Nephron progenitor cell (in vitro differentiated cells): ENCODE measurements around the gene CLDN20.

Experiments used
- DNase-seq: peaks from one replicate; pipeline ENCODE4 v3.0.0; 2021
- H3K27ac Mint-ChIP-seq: 2 replicates; pipeline ENCODE4 v1.8.0; 2021; ENCODE audit warnings: mild to moderate bottlenecking, moderate library complexity, mixed read lengths
- H3K27me3 Mint-ChIP-seq: 2 replicates; pipeline ENCODE4 v1.8.0; 2021; ENCODE audit warnings: mild to moderate bottlenecking, low read depth, mixed read lengths; ENCODE audit not compliant: poor library complexity
- H3K36me3 Mint-ChIP-seq: 2 replicates; pipeline ENCODE4 v1.8.0; 2021; ENCODE audit warnings: low read depth, mixed read lengths
- H3K4me1 Mint-ChIP-seq: 2 replicates; pipeline ENCODE4 v1.8.0; 2021; ENCODE audit warnings: mixed read lengths
- H3K4me3 Mint-ChIP-seq: 2 replicates; pipeline ENCODE4 v1.8.0; 2021; ENCODE audit warnings: mild to moderate bottlenecking, moderate library complexity, mixed read lengths
- H3K9me3 Mint-ChIP-seq: 2 replicates; pipeline ENCODE4 v1.8.0; 2021; ENCODE audit warnings: mild to moderate bottlenecking, moderate library complexity, mixed read lengths
- TF ChIP-seq, protein P1 (sequence below): fragments of 200-600 bp; sonication (generic); IDR thresholded peaks from 2 replicates; pipeline ENCODE4 v1.5.0; 2021; ENCODE audit warnings: antibody characterized with exemption

CLDN20 gene

DNA sequence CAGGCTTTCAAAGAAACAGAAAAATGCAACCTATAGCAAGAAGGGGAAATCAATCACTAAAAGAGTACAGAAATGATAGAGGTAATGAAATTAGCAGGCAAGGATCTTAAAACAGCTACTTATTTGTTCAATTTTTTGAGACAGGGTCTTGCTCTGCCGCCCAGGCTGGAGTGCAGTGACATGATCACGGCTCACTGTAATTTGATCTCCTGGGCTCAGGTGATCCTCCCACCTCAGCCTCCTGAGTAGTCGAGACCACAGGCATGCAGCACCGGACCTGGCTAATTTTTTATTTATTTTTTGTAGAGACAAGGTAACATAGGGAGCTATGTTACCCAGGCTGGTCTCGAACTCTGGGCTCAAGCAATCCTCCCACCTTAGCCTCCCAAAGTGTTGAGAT, 28.9 kb downstream of the CLDN20 start:
- Mint-ChIP-seq H3K27me3 (peaks cover 3% of the 10 kb centered on the region), H3K4me3 (no peak overlapping the region), H3K36me3 (peaks cover 78% of the 10 kb centered on the region), H3K27ac (no peak overlapping the region), H3K9me3 (no peaks in the 10 kb centered on the region), H3K4me1 (peaks cover 6% of the 10 kb centered on the region)
- DNase-seq, result no peak
- TF ChIP-seq, protein P1, sequence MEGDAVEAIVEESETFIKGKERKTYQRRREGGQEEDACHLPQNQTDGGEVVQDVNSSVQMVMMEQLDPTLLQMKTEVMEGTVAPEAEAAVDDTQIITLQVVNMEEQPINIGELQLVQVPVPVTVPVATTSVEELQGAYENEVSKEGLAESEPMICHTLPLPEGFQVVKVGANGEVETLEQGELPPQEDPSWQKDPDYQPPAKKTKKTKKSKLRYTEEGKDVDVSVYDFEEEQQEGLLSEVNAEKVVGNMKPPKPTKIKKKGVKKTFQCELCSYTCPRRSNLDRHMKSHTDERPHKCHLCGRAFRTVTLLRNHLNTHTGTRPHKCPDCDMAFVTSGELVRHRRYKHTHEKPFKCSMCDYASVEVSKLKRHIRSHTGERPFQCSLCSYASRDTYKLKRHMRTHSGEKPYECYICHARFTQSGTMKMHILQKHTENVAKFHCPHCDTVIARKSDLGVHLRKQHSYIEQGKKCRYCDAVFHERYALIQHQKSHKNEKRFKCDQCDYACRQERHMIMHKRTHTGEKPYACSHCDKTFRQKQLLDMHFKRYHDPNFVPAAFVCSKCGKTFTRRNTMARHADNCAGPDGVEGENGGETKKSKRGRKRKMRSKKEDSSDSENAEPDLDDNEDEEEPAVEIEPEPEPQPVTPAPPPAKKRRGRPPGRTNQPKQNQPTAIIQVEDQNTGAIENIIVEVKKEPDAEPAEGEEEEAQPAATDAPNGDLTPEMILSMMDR, result no peak

DNA sequence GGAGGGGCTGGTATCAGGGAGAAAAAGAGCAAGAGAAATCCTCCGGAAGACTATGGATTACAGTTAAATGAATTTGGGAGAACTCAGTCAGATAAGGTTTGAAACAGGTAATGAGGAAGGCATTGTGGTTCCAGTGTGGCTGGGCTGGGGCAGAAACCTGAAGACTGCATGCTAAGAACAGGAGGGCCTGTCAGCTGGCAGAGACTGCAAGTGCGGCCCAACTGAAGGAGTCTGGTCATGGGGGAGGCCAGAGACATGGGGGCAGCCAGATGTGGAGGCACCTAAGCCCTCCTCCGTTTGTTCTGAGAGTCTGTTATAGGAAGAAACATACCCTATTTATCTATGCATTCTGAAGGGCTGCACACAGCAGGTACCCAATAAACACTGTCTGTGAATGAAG, 33.9 kb downstream of the CLDN20 start:
- no peak overlapping the region for H3K4me3 Mint-ChIP-seq
- DNase-seq, result no peak
- H3K27ac Mint-ChIP-seq, result peak overlapping the region; percentile 8
- no peaks in the 10 kb centered on the region for H3K27me3 Mint-ChIP-seq
- TF ChIP-seq, protein P1, result no peak
- no peaks in the 10 kb centered on the region for H3K4me1 Mint-ChIP-seq
- peaks cover 67% of the 10 kb centered on the region for H3K36me3 Mint-ChIP-seq
- H3K9me3 Mint-ChIP-seq, result no peaks in the 10 kb centered on the region

DNA sequence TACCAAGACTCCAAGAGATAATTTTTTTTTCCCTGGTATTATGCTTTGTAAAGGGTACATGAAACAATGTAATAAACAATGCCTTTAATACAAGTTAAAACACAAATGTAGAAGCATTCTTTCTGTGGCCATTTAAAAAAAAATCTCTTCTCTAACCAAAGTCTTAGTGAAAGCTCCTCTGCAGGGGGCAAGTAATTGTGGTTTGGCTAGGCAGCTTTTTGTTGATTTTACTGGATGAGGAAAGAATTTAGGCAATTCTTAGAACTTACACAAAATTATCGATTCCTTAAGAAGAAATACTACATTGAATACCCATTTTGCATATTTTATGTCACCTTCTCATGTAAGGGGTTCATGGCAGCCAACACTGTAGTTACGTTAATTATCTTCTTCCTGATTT, 38.1 kb downstream of the CLDN20 start:
- Mint-ChIP-seq H3K36me3 (peaks cover 61% of the 10 kb centered on the region), H3K4me3 (no peak overlapping the region), H3K27me3 (no peaks in the 10 kb centered on the region), H3K9me3 (no peaks in the 10 kb centered on the region), H3K4me1 (no peaks in the 10 kb centered on the region), H3K27ac (no peak overlapping the region)
- no peak for DNase-seq
- TF ChIP-seq, protein P1, result no peak

DNA sequence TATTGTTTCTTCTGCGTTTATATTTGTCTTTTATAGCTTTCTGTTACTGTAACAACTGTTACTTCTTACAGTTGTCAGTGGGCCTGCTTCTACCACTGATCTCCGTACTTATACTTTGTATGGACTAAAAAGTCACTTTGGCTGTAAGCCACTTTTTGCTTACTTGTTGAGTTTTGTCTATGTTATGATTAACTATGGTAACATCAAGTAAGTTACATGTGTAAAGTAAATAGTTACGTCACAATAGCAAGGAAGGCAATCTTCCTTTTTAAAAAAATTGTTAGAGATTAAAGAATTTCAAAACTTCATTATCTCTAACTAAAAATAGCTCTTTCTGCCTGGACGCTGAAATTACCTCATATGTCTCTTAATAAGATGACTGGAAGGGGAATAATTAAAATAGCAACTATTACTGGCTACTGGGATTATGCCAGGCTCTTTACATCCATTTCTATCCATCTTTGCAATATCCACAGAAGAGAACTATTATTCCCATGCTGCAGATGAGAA, 39.6 kb downstream of the CLDN20 start:
- H3K27me3 Mint-ChIP-seq, result no peaks in the 10 kb centered on the region
- no peak for DNase-seq
- H3K27ac Mint-ChIP-seq, result no peak overlapping the region
- H3K36me3 Mint-ChIP-seq, result peaks cover 67% of the 10 kb centered on the region
- H3K9me3 Mint-ChIP-seq, result no peaks in the 10 kb centered on the region
- H3K4me1 Mint-ChIP-seq, result peaks cover 5% of the 10 kb centered on the region
- H3K4me3 Mint-ChIP-seq, result no peak overlapping the region
- TF ChIP-seq, protein P1, result no peak

DNA sequence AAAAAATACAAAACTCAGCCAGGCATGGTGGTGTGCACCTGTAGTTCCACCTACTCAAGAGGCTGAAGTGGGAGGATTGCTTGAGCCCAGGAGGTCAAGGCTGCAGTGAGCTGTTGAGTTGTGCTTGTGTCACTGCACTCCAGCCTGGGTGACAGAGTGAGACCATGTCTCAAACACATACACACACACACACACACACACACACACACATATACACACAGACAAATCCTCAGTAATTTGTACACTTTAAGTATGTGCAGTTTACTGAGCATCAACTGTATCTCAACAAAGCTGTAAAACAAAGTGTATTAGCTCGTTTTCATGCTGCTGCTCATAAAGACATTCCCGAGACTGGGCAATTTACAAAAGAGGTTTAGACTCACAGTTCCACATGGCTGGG, 43.1 kb downstream of the CLDN20 start:
- TF ChIP-seq, protein P1, result no peak

DNA sequence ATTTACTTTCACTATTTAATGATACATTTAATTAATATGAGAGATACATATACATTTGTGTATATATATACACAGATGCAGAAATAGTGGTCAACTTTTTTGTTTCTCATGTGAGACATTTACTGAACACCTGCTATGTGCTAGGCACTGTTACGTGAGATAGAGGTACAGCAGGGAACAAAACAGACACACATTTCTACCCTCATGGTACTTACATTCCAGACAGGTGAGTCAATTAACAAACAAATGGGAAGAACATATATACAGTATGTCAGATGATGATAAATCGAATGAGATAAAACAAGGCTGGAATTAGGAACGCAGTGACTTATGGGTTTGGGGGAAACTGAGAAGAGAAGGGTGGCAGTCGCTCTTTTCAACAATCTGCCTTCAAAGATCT, 45.3 kb downstream of the CLDN20 start:
- H3K9me3 Mint-ChIP-seq, result no peaks in the 10 kb centered on the region
- no peaks in the 10 kb centered on the region for H3K27me3 Mint-ChIP-seq
- H3K27ac Mint-ChIP-seq, result no peak overlapping the region
- H3K4me3 Mint-ChIP-seq, result no peak overlapping the region
- DNase-seq, result no peak
- peaks cover 27% of the 10 kb centered on the region for H3K4me1 Mint-ChIP-seq
- peaks cover 67% of the 10 kb centered on the region for H3K36me3 Mint-ChIP-seq
- TF ChIP-seq, protein P1, result no peak

More for the DNA sequence above, 43.1 kb downstream of the CLDN20 start:
- H3K9me3 Mint-ChIP-seq, result no peaks in the 10 kb centered on the region
- no peaks in the 10 kb centered on the region for H3K27me3 Mint-ChIP-seq
- H3K27ac Mint-ChIP-seq, result peak overlapping the region; percentile 82
- H3K4me1 Mint-ChIP-seq, result peaks cover 5% of the 10 kb centered on the region
- no peak for DNase-seq
- H3K36me3 Mint-ChIP-seq, result peaks cover 79% of the 10 kb centered on the region
- no peak overlapping the region for H3K4me3 Mint-ChIP-seq
